Mesendoderm (in vitro differentiated cells): ENCODE measurements around the gene MIAT.

Experiments
- DNase-seq: peaks from one replicate; pipeline ENCODE4 v3.0.0; 2013
- H2AK5ac ChIP-seq: 2 replicates; pipeline ENCODE4 v1.6.1; 2013; ENCODE audit warnings: low read length, inconsistent platforms
- H2BK120ac ChIP-seq: 2 replicates; pipeline ENCODE4 v1.6.1; 2013; ENCODE audit warnings: low read depth, mild to moderate bottlenecking, low read length, moderate library complexity, mixed read lengths
- H2BK15ac ChIP-seq: replicated peaks from 2 replicates; pipeline ENCODE4 v1.6.1; 2013; ENCODE audit warnings: low read depth, mild to moderate bottlenecking, moderate library complexity
- H2BK5ac ChIP-seq: 2 replicates; pipeline ENCODE4 v1.6.1; 2013; ENCODE audit warnings: low read length, inconsistent platforms
- H3K18ac ChIP-seq: 2 replicates; pipeline ENCODE4 v1.6.1; 2013; ENCODE audit warnings: mild to moderate bottlenecking, low read length, mixed read lengths
- H3K23ac ChIP-seq: one replicate; pipeline ENCODE4 v1.6.1; 2013; ENCODE audit warnings: low read length
- H3K27ac ChIP-seq: 2 replicates; pipeline ENCODE4 v1.5.1; 2013; ENCODE audit warnings: low read depth, mild to moderate bottlenecking, inconsistent platforms, low read length, moderate library complexity
- H3K27me3 ChIP-seq: 2 replicates; pipeline ENCODE4 v1.6.1; 2013; ENCODE audit warnings: low read length, control low read depth, mild to moderate bottlenecking, inconsistent platforms; ENCODE audit not compliant: insufficient read depth, poor library complexity
- H3K36me3 ChIP-seq: 2 replicates; pipeline ENCODE4 v1.6.1; 2013; ENCODE audit warnings: low read length, inconsistent platforms; ENCODE audit not compliant: control insufficient read depth, insufficient read depth
- H3K4ac ChIP-seq: one replicate; pipeline ENCODE4 v1.6.1; 2013; ENCODE audit warnings: low read depth, mild to moderate bottlenecking, low read length, moderate library complexity
- H3K4me1 ChIP-seq: 2 replicates; pipeline ENCODE4 v1.6.1; 2013; ENCODE audit warnings: low read depth, low read length, inconsistent platforms; ENCODE audit not compliant: control insufficient read depth
- H3K4me2 ChIP-seq: 2 replicates; pipeline ENCODE4 v1.6.1; 2013; ENCODE audit warnings: low read length
- H3K4me3 ChIP-seq: 2 replicates; pipeline ENCODE4 v1.5.1; 2013; ENCODE audit warnings: mild to moderate bottlenecking, low read length
- H3K56ac ChIP-seq: one replicate; pipeline ENCODE4 v1.6.1; 2013; ENCODE audit warnings: low read length
- H3K79me1 ChIP-seq: 2 replicates; pipeline ENCODE4 v1.6.1; 2013; ENCODE audit warnings: low read length, inconsistent platforms
- H3K79me2 ChIP-seq: 2 replicates; pipeline ENCODE4 v1.6.1; 2013; ENCODE audit warnings: mild to moderate bottlenecking, low read length; ENCODE audit not compliant: control insufficient read depth, insufficient read depth
- H3K9ac ChIP-seq: 2 replicates; pipeline ENCODE4 v1.6.1; 2013; ENCODE audit warnings: low read length, inconsistent platforms
- H4K5ac ChIP-seq: one replicate; pipeline ENCODE4 v1.6.1; 2013; ENCODE audit warnings: low read length
- H4K8ac ChIP-seq: one replicate; pipeline ENCODE4 v1.6.1; 2013; ENCODE audit warnings: low read depth, mild to moderate bottlenecking, control low read depth, low read length, moderate library complexity
- WGBS: extraction: QIAGEN DNeasy Blood & Tissue Kit; methylation state at CpG from one replicate; pipeline ENCODE4 v1.1.7; 2013; ENCODE audit warnings: low lambda C conversion rate, missing lambda C conversion rate; ENCODE audit not compliant: insufficient coverage; ENCODE audit errors: extremely low coverage; 5-methylcytosine and 5-hydroxymethylcytosine counted together

MIAT gene

GRCh38 chr22:26711205-26711963 is 54.0 kb downstream of the MIAT start:
- Histone ChIP-seq H3K4ac (no peak overlapping the region), H2BK120ac (no peak overlapping the region), H4K8ac (no peak overlapping the region), H2AK5ac (no peak overlapping the region), H3K79me2 (no peaks in the 10 kb centered on the region), H3K9ac (no peak overlapping the region), H3K18ac (no peak overlapping the region), H3K36me3 (no peaks in the 10 kb centered on the region), H3K4me2 (no peak overlapping the region), H2BK15ac (no peak overlapping the region), H3K23ac (no peak overlapping the region), H3K56ac (no peak overlapping the region), H3K79me1 (no peaks in the 10 kb centered on the region), H2BK5ac (no peak overlapping the region), H3K4me1 (peaks cover 12% of the 10 kb centered on the region), H4K5ac (no peak overlapping the region), H3K27ac (no peak overlapping the region), H3K4me3 (no peak overlapping the region), H3K27me3 (no peaks in the 10 kb centered on the region)
- WGBS = no CpG with 5 or more reads among the region's 4 CpGs
- DNase-seq = no peak

GRCh38 chr22:26712158-26712557 is 54.8 kb downstream of the MIAT start:
- no peaks in the 10 kb centered on the region for H3K79me1 ChIP-seq
- WGBS = no CpG with 5 or more reads among the region's 8 CpGs
- peaks cover 12% of the 10 kb centered on the region for H3K4me1 ChIP-seq

GRCh38 chr22:26713823-26714449 is 56.5 kb downstream of the MIAT start:
- Histone ChIP-seq H3K56ac (peak overlapping the region; percentile 27), H3K18ac (no peak overlapping the region), H4K5ac (no peak overlapping the region), H3K4me2 (no peak overlapping the region), H2BK15ac (no peak overlapping the region), H3K27ac (no peak overlapping the region), H3K79me1 (no peaks in the 10 kb centered on the region), H3K4ac (no peak overlapping the region), H3K27me3 (no peaks in the 10 kb centered on the region), H2BK5ac (no peak overlapping the region), H3K4me1 (peaks cover 12% of the 10 kb centered on the region), H2AK5ac (no peak overlapping the region), H4K8ac (no peak overlapping the region), H3K9ac (peak overlapping the region; percentile 14), H3K23ac (peak overlapping the region; percentile 74), H3K79me2 (no peaks in the 10 kb centered on the region), H3K4me3 (no peak overlapping the region), H2BK120ac (no peak overlapping the region), H3K36me3 (no peaks in the 10 kb centered on the region)
- WGBS = no CpG with 5 or more reads among the region's 12 CpGs
- no peak for DNase-seq

More at GRCh38 chr22:26712158-26712557, 54.8 kb downstream of the MIAT start:
- Histone ChIP-seq H3K4me2 (no peak overlapping the region), H4K5ac (no peak overlapping the region), H4K8ac (no peak overlapping the region), H3K79me2 (no peaks in the 10 kb centered on the region), H2BK15ac (no peak overlapping the region), H3K23ac (no peak overlapping the region), H3K4ac (no peak overlapping the region), H3K9ac (no peak overlapping the region), H2AK5ac (no peak overlapping the region), H3K36me3 (no peaks in the 10 kb centered on the region), H3K27ac (no peak overlapping the region), H2BK120ac (no peak overlapping the region), H2BK5ac (no peak overlapping the region), H3K4me3 (no peak overlapping the region), H3K18ac (no peak overlapping the region), H3K27me3 (no peaks in the 10 kb centered on the region), H3K56ac (no peak overlapping the region)
- DNase-seq = no peak

DNA sequence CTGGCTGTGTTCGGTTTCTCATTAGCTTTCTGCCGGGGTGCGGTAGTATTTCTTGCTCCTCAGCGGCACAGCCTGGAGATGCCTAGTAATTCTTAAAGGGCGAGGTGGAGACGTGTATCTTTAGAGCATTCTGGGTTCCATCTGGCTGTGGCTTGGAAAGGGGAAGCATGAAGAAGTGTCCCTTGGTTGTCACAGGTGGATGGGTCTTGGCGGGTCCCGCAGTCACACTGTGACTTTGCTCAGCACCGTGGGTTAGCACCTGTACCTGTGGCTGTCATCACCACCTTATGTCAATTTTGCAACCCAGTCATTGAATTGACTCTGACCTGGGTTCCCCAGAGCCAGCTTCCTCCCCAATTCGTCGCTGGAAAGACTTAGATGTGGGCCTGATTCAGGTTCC is 57.6 kb downstream of the MIAT start:
- Histone ChIP-seq H2BK5ac (no peak overlapping the region), H2BK15ac (no peak overlapping the region), H3K18ac (no peak overlapping the region), H3K4me1 (peaks cover 12% of the 10 kb centered on the region), H2AK5ac (no peak overlapping the region), H2BK120ac (no peak overlapping the region), H4K8ac (no peak overlapping the region), H3K4me3 (no peak overlapping the region), H3K4ac (no peak overlapping the region), H3K23ac (no peak overlapping the region), H3K9ac (no peak overlapping the region), H3K79me2 (no peaks in the 10 kb centered on the region), H3K27me3 (no peaks in the 10 kb centered on the region), H3K79me1 (no peaks in the 10 kb centered on the region), H4K5ac (no peak overlapping the region), H3K27ac (no peak overlapping the region), H3K56ac (no peak overlapping the region), H3K36me3 (no peaks in the 10 kb centered on the region), H3K4me2 (no peak overlapping the region)
- WGBS = no CpG with 5 or more reads among the region's 11 CpGs
- DNase-seq = no peak

- WGBS = no CpG with 5 or more reads among the region's 6 CpGs
- H3K9ac ChIP-seq = no peak overlapping the region
These were observed 58.1 kb downstream of the MIAT start for GRCh38 chr22:26715392-26715936.

More at GRCh38 chr22:26715392-26715936, 58.1 kb downstream of the MIAT start:
- H3K4ac ChIP-seq = no peak overlapping the region
- no peak overlapping the region for H3K4me3 ChIP-seq
- H4K5ac ChIP-seq = no peak overlapping the region
- H3K4me2 ChIP-seq = no peak overlapping the region
- H4K8ac ChIP-seq = no peak overlapping the region
- H3K36me3 ChIP-seq = no peaks in the 10 kb centered on the region
- no peak for DNase-seq
- H3K56ac ChIP-seq = no peak overlapping the region
- H3K4me1 ChIP-seq = peaks cover 12% of the 10 kb centered on the region
- H2BK15ac ChIP-seq = no peak overlapping the region
- H3K79me1 ChIP-seq = no peaks in the 10 kb centered on the region
- no peak overlapping the region for H2BK120ac ChIP-seq
- H3K27me3 ChIP-seq = no peaks in the 10 kb centered on the region
- H3K23ac ChIP-seq = no peak overlapping the region
- H3K79me2 ChIP-seq = no peaks in the 10 kb centered on the region
- no peak overlapping the region for H2BK5ac ChIP-seq
- H3K18ac ChIP-seq = no peak overlapping the region
- no peak overlapping the region for H3K27ac ChIP-seq
- H2AK5ac ChIP-seq = no peak overlapping the region
